Loucy (cell line): Measurements from ENCODE around the gene PDZD8.

ENCODE experiments used
- H2AFZ ChIP-seq: fragments of 200-600 bp; sonication (generic); 2 replicates; pipeline ENCODE4 v1.6.0; 2016; ENCODE audit warnings: antibody characterized with exemption, mild to moderate bottlenecking, low read length, moderate library complexity
- H3F3A ChIP-seq: fragments of 200-600 bp; 2 replicates; pipeline ENCODE4 v1.6.0; 2016; ENCODE audit warnings: antibody characterized with exemption, low read depth, mild to moderate bottlenecking
- H3K27me3 ChIP-seq: fragments of 200-600 bp; sonication (generic); 2 replicates; pipeline ENCODE4 v1.6.1; 2014; ENCODE audit warnings: low read length, mild to moderate bottlenecking; ENCODE audit not compliant: insufficient read depth, poor library complexity, severe bottlenecking
- H3K36me3 ChIP-seq: fragments of 200-600 bp; sonication (generic); 2 replicates; pipeline ENCODE4 v1.6.1; 2016; ENCODE audit warnings: low read length; ENCODE audit not compliant: insufficient read depth
- H3K4me1 ChIP-seq: fragments of 200-600 bp; sonication (generic); 2 replicates; pipeline ENCODE4 v1.5.1; 2014; ENCODE audit warnings: low read length, mild to moderate bottlenecking; ENCODE audit not compliant: insufficient read depth, poor library complexity, severe bottlenecking
- H3K4me2 ChIP-seq: fragments of 200-600 bp; sonication (generic); 2 replicates; pipeline ENCODE4 v1.6.0; 2014; ENCODE audit warnings: antibody characterized with exemption, low read length, low read depth, mild to moderate bottlenecking; ENCODE audit not compliant: poor library complexity, severe bottlenecking
- H3K4me3 ChIP-seq: fragments of 200-600 bp; sonication (generic); 2 replicates; pipeline ENCODE4 v1.5.1; 2014; ENCODE audit warnings: low read length, mild to moderate bottlenecking, mixed read lengths; ENCODE audit not compliant: poor library complexity, severe bottlenecking
- H3K79me2 ChIP-seq: fragments of 200-600 bp; sonication (generic); 2 replicates; pipeline ENCODE4 v1.6.1; 2014; ENCODE audit warnings: low read length; ENCODE audit not compliant: insufficient read depth
- H3K9ac ChIP-seq: fragments of 200-600 bp; sonication (generic); 2 replicates; pipeline ENCODE4 v1.6.0; 2014; ENCODE audit warnings: mild to moderate bottlenecking, low read depth, low read length, moderate library complexity; ENCODE audit not compliant: poor library complexity, severe bottlenecking
- H3K9me2 ChIP-seq: fragments of 200-600 bp; sonication (generic); replicated peaks from 2 replicates; pipeline ENCODE4 v1.6.1; 2016; ENCODE audit warnings: low read depth, low read length, mixed read lengths
- H3K9me3 ChIP-seq: fragments of 200-600 bp; sonication (generic); 2 replicates; pipeline ENCODE4 v1.6.1; 2014; ENCODE audit warnings: mild to moderate bottlenecking, antibody characterized with exemption, low read length, low read depth; ENCODE audit not compliant: insufficient read depth
- H4K20me1 ChIP-seq: fragments of 200-600 bp; sonication (generic); 2 replicates; pipeline ENCODE4 v1.6.0; 2014; ENCODE audit warnings: antibody characterized with exemption, low read length, mild to moderate bottlenecking; ENCODE audit not compliant: insufficient read depth, poor library complexity, severe bottlenecking
- EZH2phosphoT487 ChIP-seq: fragments of 200-600 bp; IDR thresholded peaks from 2 replicates; pipeline ENCODE4 v1.6.1; 2018; ENCODE audit warnings: antibody characterized with exemption, mild to moderate bottlenecking, moderate library complexity, borderline replicate concordance
- TF ChIP-seq, protein P1 (sequence below): fragments of 200-600 bp; sonication (generic); conservative IDR thresholded peaks from 2 replicates; pipeline ENCODE4 v1.5.1; 2014; ENCODE audit warnings: mild to moderate bottlenecking, antibody characterized with exemption, low read length

Gene PDZD8

DNA sequence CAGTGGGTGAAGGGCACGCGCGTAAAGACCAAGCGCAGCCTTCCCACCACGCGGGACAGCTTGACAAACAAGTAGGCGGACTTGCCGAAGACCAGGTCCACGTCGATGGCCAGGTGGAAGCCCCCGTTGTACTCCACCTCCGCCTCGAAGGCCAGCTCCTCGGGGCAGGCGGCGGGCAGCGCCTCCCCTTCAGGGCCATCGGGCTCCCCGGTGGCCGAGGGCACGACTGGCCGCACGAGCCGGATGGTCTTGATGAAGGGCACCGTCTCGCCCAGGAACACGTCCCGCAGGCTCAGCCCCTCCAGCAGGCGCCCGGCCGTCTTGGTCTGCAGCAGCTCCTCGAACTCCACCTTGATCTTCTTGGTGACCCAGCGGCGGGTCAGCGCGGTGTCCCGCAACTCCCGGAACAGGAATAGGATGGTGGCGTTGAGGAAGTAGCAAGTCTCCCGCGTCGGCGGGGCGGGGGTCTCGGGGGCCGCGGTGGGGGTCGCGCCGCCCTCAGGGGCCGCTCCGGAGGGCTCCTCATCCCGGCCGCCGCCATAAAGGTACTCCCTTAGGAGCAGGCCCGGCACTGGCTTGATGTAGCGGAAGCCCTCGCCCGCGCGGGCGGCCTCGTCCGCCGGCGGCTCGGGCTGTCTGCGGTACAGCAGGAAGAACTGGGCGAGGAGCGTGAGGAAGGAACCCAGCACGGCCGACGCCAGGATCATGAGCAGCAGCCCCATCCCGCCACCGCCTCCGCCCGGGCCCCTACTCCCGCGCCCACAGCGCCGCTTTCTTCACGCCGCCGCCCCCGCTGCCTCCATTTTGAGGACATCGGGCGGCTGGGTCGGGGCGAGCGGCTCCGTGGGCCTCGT is 507 bp downstream of the PDZD8 start:
- Histone ChIP-seq H3K36me3 (peaks cover 35% of the 10 kb centered on the region), H3K4me3 (peak overlapping the region; percentile 95), H3K4me2 (peak overlapping the region; percentile 91), H3K27me3 (peaks cover 39% of the 10 kb centered on the region), H3K4me1 (peaks cover 20% of the 10 kb centered on the region), H3K9me3 (no peaks in the 10 kb centered on the region), H2AFZ (no peak overlapping the region), H3K79me2 (peaks cover 93% of the 10 kb centered on the region), H3K9ac (peak overlapping the region; percentile 98), H3F3A (0 out of 2 replicates have a peak, but pooled peaks cover 3% of the 10 kb centered on the region), H4K20me1 (peaks cover 59% of the 10 kb centered on the region), H3K9me2 (no peaks in the 10 kb centered on the region)
- TF ChIP-seq, protein P1, sequence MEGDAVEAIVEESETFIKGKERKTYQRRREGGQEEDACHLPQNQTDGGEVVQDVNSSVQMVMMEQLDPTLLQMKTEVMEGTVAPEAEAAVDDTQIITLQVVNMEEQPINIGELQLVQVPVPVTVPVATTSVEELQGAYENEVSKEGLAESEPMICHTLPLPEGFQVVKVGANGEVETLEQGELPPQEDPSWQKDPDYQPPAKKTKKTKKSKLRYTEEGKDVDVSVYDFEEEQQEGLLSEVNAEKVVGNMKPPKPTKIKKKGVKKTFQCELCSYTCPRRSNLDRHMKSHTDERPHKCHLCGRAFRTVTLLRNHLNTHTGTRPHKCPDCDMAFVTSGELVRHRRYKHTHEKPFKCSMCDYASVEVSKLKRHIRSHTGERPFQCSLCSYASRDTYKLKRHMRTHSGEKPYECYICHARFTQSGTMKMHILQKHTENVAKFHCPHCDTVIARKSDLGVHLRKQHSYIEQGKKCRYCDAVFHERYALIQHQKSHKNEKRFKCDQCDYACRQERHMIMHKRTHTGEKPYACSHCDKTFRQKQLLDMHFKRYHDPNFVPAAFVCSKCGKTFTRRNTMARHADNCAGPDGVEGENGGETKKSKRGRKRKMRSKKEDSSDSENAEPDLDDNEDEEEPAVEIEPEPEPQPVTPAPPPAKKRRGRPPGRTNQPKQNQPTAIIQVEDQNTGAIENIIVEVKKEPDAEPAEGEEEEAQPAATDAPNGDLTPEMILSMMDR: no peak
- TF ChIP-seq EZH2phosphoT487: no peak

DNA sequence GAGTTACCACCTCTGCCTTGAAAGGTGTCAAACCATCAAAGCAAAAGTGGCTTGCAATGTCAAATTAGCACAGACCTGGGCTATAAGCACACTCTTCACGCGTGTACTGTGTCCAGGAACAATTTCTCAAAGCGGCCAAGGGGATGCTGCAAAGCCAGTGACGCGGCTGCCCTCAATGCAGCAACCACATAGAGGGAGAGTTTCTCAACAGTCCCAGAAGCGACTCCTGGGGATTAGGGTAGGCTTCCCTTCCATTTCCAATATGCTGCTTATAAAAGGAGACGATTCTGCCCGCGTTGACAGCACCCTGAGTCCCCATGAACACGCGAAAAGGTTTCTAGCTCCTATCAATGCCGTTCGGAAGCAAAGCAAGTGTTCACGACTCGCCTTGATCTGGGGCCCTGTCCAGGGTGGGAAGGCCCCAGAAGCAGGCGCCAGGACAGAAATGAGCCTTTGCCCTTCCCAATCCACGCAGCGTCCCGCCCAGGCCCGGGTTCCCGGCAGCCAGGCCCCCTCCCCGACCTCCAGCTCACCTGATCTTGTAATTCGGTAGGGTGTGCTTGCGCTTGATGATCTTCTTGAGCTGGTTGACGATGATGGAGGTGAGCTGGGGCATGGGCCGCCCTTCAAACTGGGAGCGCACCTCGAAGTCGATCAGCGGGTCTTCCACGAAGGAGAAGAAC is 1.3 kb downstream of the PDZD8 start:
- TF ChIP-seq, protein P1: no peak
- TF ChIP-seq EZH2phosphoT487: no peak
- peaks cover 40% of the 10 kb centered on the region for H3K36me3 ChIP-seq
- peak overlapping the region; percentile 98 for H3K9ac ChIP-seq
- peak overlapping the region; percentile 95 for H3K4me3 ChIP-seq
- no peaks in the 10 kb centered on the region for H3K9me2 ChIP-seq
- H2AFZ ChIP-seq: no peak overlapping the region
- peak overlapping the region; percentile 91 for H3K4me2 ChIP-seq
- H3F3A ChIP-seq: 0 out of 2 replicates have a peak, but pooled peaks cover 3% of the 10 kb centered on the region
- H4K20me1 ChIP-seq: peaks cover 65% of the 10 kb centered on the region
- peaks cover 96% of the 10 kb centered on the region for H3K79me2 ChIP-seq
- peaks cover 13% of the 10 kb centered on the region for H3K4me1 ChIP-seq
- no peaks in the 10 kb centered on the region for H3K9me3 ChIP-seq
- H3K27me3 ChIP-seq: peaks cover 44% of the 10 kb centered on the region

DNA sequence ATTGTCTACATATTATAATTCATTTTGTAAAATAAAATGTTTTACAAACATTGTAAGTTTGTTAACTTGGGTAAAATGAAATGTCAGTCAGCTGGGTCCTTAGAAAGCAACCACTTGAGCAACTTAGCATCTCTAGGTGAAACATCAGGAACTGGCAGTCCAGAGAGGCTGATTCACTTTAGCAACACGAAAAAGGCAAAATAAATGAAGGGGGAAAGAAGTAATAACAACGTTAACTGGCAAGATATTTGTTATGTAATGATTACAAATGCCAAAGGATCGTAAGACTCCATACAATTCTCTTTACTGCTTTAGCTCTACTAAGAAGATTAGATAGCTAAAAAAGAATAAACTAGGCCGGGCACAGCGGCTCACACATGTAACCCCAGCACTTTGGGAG is 5.0 kb downstream of the PDZD8 start:
- H3K9me2 ChIP-seq: no peaks in the 10 kb centered on the region
- H3K4me1 ChIP-seq: peaks cover 27% of the 10 kb centered on the region
- H3F3A ChIP-seq: peaks cover 10% of the 10 kb centered on the region; the same call in 1 of the 2 replicates
- peaks cover 74% of the 10 kb centered on the region for H3K36me3 ChIP-seq
- peaks cover 94% of the 10 kb centered on the region for H4K20me1 ChIP-seq
- peaks cover 100% of the 10 kb centered on the region for H3K79me2 ChIP-seq
- H3K9me3 ChIP-seq: no peaks in the 10 kb centered on the region
- peak overlapping the region; percentile 95 for H3K4me3 ChIP-seq
- no peak overlapping the region for H2AFZ ChIP-seq
- no peak for TF ChIP-seq EZH2phosphoT487
- TF ChIP-seq, protein P1: no peak
- H3K27me3 ChIP-seq: peaks cover 44% of the 10 kb centered on the region
- peak overlapping the region; percentile 91 for H3K4me2 ChIP-seq
- H3K9ac ChIP-seq: peak overlapping the region; percentile 98
